ENCODE measurements around the gene CD59.

Gene CD59

GRCh38 chr11:33736148-33736812 is at the start of gene CD59:
CD59 (minus strand) TSS chr11:33736423; CDS start chr11:33722445, 13,978 bp downstream.
- peak; percentile 98 for DNase-seq

GRCh38 chr11:33785609-33786008 is 49.4 kb upstream of the CD59 start:
- no peak for DNase-seq

- no peak for DNase-seq
Observed at GRCh38 chr11:33779849-33780528, 43.8 kb upstream of the CD59 start.

- no peak for DNase-seq
Observed at GRCh38 chr11:33778675-33779074, 42.5 kb upstream of the CD59 start.

- DNase-seq, result no peak
Observed at GRCh38 chr11:33777906-33778305, 41.7 kb upstream of the CD59 start.

GRCh38 chr11:33775832-33776470 is 39.7 kb upstream of the CD59 start:
- DNase-seq, result no peak

- DNase-seq, result no peak
Observed at GRCh38 chr11:33775467-33775807, 39.2 kb upstream of the CD59 start.

- DNase-seq, result peak; percentile 12
Observed at GRCh38 chr11:33774736-33775466, 38.7 kb upstream of the CD59 start.

GRCh38 chr11:33773987-33774735 is 37.9 kb upstream of the CD59 start, which contains the start of gene FBXO3:
FBXO3 (minus strand) TSS chr11:33774520; CDS start chr11:33774497, 23 bp downstream.
- DNase-seq, result peak; percentile 95

GRCh38 chr11:33773404-33773986 is 37.3 kb upstream of the CD59 start:
- peak; percentile 43 for DNase-seq

GRCh38 chr11:33772870-33773269 is 36.6 kb upstream of the CD59 start:
- DNase-seq, result no peak

GRCh38 chr11:33772300-33772699 is 36.1 kb upstream of the CD59 start:
- peak; percentile 16 for DNase-seq

GRCh38 chr11:33770236-33770635 is 34.0 kb upstream of the CD59 start:
- no peak for DNase-seq

- no peak for DNase-seq
Observed at GRCh38 chr11:33769542-33769941, 33.3 kb upstream of the CD59 start.

- DNase-seq, result no peak
Observed at GRCh38 chr11:33767624-33768023, 31.4 kb upstream of the CD59 start.

- DNase-seq, result no peak
Observed at GRCh38 chr11:33766085-33766484, 29.9 kb upstream of the CD59 start.

- DNase-seq, result no peak
Observed at GRCh38 chr11:33761471-33761870, 25.2 kb upstream of the CD59 start.

GRCh38 chr11:33753304-33753967 is 17.2 kb upstream of the CD59 start:
- DNase-seq, result no peak

- DNase-seq, result no peak
Observed at GRCh38 chr11:33751878-33752277, 15.7 kb upstream of the CD59 start.

GRCh38 chr11:33747979-33748378 is 11.8 kb upstream of the CD59 start:
- no peak for DNase-seq

GRCh38 chr11:33743291-33743690 is 7.1 kb upstream of the CD59 start:
- no peak for DNase-seq
